Stomach (tissue), 4 donors: ENCODE data around the gene CCDC88C.

Source experiments
- CTCF ChIP-seq, 7 experiments: fragments of 450-650 bp in 4 of 7; fragments of 200-600 bp in 3 of 7; sonication (generic) in 3 of 7; IDR thresholded peaks; one replicate each; pipeline ENCODE4 v1.5.1; 2016 to 2019; ENCODE audit warnings: antibody characterized with exemption in 7 of 7, control low read depth in 2 of 7, mild to moderate bottlenecking in 1 of 7
- EP300 ChIP-seq: sonication (generic); formaldehyde crosslinking; IDR thresholded peaks from one replicate; pipeline ENCODE4 v1.6.1; 2017; ENCODE audit warnings: antibody characterized with exemption
- POLR2A ChIP-seq, 4 donors: fragments of 450-650 bp; IDR thresholded peaks; one replicate each; pipeline ENCODE4 v1.6.1; 2016; ENCODE audit warnings: antibody characterized with exemption in 4 of 4, control low read depth in 2 of 4, mild to moderate bottlenecking in 1 of 4, moderate library complexity in 1 of 4

- no peak for TF ChIP-seq EP300
- no peak for TF ChIP-seq CTCF (IDR thresholded peaks at IDR 0.05)
- no peak for TF ChIP-seq POLR2A (IDR thresholded peaks at IDR 0.05)
Observed at GRCh38 chr14:91292491-91292890, 125.1 kb downstream of the CCDC88C start.
